SK-N-SH treated with all-trans-retinoic acid at 6 μM for 48 hours (cell line): ENCODE data around the gene ECE2.

Experiments used
- ARNTL ChIP-seq: fragments of 450-650 bp; formaldehyde crosslinking; IDR thresholded peaks from 2 replicates; pipeline ENCODE4 v1.5.0; 2020; ENCODE audit warnings: low read depth, mild to moderate bottlenecking, moderate library complexity, borderline replicate concordance
- ESRRG ChIP-seq: fragments of 250-450 bp; sonication (Bioruptor Pico); IDR thresholded peaks from 2 replicates; pipeline ENCODE4 v1.6.1; 2021; ENCODE audit warnings: mild to moderate bottlenecking
- RARB ChIP-seq: fragments of 250-450 bp; sonication (Bioruptor Pico); IDR thresholded peaks from 2 replicates; pipeline ENCODE4 v1.8.0; 2021; ENCODE audit warnings: mild to moderate bottlenecking, moderate library complexity
- SNAI2 ChIP-seq: fragments of 250-450 bp; sonication (Bioruptor Pico); IDR thresholded peaks from 2 replicates; pipeline ENCODE4 v1.5.0; 2020; ENCODE audit warnings: mild to moderate bottlenecking, moderate library complexity
- TCF4 ChIP-seq: fragments of 250-450 bp; sonication (Bioruptor Pico); IDR thresholded peaks from 2 replicates; pipeline ENCODE4 v1.8.0; 2021; ENCODE audit warnings: mild to moderate bottlenecking, moderate library complexity, borderline replicate concordance
- ZFP30 ChIP-seq: fragments of 450-650 bp; formaldehyde crosslinking; IDR thresholded peaks from 2 replicates; pipeline ENCODE4 v1.5.0; 2022; ENCODE audit warnings: mild to moderate bottlenecking, moderate library complexity
- ZNF565 ChIP-seq: fragments of 450-650 bp; formaldehyde crosslinking; conservative IDR thresholded peaks from 2 replicates; pipeline ENCODE4 v1.5.0; 2020; ENCODE audit warnings: low read depth, mild to moderate bottlenecking, moderate library complexity
- ZNF8 ChIP-seq: fragments of 450-650 bp; formaldehyde crosslinking; IDR thresholded peaks from 2 replicates; pipeline ENCODE4 v1.5.0; 2020; ENCODE audit warnings: mild to moderate bottlenecking, moderate library complexity
- TF ChIP-seq, protein P1 (sequence below): fragments of 250-450 bp; sonication (Bioruptor Pico); IDR thresholded peaks from 2 replicates; pipeline ENCODE4 v1.8.0; 2020; ENCODE audit warnings: mild to moderate bottlenecking, moderate library complexity, borderline replicate concordance
- TF ChIP-seq, protein P2 (sequence below): fragments of 250-450 bp; sonication (Bioruptor Pico); IDR thresholded peaks from 2 replicates; pipeline ENCODE4 v1.5.0; 2020; ENCODE audit warnings: mild to moderate bottlenecking, moderate library complexity

DNA sequence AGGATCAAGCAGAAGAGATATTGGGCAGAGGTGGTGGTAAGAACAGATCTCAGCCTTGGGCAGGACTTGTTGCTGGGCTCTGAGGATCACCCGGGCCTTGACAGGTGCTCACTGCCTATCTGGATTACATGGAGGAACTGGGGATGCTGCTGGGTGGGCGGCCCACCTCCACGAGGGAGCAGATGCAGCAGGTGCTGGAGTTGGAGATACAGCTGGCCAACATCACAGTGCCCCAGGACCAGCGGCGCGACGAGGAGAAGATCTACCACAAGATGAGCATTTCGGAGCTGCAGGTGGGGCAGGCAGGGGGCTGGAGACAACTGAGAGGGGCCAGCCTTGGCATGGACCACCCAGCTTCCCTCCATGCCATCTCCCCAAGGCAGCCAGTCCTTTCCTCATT lies 7.9 kb downstream of the ECE2 start:
- no peak for TF ChIP-seq TCF4
- TF ChIP-seq ZNF565 (CRISPR knock-in tag), result no peak
- TF ChIP-seq SNAI2, result no peak
- TF ChIP-seq, protein P1, sequence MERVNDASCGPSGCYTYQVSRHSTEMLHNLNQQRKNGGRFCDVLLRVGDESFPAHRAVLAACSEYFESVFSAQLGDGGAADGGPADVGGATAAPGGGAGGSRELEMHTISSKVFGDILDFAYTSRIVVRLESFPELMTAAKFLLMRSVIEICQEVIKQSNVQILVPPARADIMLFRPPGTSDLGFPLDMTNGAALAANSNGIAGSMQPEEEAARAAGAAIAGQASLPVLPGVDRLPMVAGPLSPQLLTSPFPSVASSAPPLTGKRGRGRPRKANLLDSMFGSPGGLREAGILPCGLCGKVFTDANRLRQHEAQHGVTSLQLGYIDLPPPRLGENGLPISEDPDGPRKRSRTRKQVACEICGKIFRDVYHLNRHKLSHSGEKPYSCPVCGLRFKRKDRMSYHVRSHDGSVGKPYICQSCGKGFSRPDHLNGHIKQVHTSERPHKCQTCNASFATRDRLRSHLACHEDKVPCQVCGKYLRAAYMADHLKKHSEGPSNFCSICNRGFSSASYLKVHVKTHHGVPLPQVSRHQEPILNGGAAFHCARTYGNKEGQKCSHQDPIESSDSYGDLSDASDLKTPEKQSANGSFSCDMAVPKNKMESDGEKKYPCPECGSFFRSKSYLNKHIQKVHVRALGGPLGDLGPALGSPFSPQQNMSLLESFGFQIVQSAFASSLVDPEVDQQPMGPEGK, result no peak
- TF ChIP-seq ARNTL (CRISPR knock-in tag), result no peak
- TF ChIP-seq, protein P2, sequence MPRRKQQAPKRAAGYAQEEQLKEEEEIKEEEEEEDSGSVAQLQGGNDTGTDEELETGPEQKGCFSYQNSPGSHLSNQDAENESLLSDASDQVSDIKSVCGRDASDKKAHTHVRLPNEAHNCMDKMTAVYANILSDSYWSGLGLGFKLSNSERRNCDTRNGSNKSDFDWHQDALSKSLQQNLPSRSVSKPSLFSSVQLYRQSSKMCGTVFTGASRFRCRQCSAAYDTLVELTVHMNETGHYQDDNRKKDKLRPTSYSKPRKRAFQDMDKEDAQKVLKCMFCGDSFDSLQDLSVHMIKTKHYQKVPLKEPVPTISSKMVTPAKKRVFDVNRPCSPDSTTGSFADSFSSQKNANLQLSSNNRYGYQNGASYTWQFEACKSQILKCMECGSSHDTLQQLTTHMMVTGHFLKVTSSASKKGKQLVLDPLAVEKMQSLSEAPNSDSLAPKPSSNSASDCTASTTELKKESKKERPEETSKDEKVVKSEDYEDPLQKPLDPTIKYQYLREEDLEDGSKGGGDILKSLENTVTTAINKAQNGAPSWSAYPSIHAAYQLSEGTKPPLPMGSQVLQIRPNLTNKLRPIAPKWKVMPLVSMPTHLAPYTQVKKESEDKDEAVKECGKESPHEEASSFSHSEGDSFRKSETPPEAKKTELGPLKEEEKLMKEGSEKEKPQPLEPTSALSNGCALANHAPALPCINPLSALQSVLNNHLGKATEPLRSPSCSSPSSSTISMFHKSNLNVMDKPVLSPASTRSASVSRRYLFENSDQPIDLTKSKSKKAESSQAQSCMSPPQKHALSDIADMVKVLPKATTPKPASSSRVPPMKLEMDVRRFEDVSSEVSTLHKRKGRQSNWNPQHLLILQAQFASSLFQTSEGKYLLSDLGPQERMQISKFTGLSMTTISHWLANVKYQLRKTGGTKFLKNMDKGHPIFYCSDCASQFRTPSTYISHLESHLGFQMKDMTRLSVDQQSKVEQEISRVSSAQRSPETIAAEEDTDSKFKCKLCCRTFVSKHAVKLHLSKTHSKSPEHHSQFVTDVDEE (CRISPR knock-in tag), result no peak
- TF ChIP-seq RARB (CRISPR knock-in tag), result no peak
- TF ChIP-seq ZFP30 (CRISPR knock-in tag), result no peak
- TF ChIP-seq ZNF8 (CRISPR knock-in tag), result no peak
- no peak for TF ChIP-seq ESRRG (CRISPR knock-in tag)
